Esophagus squamous epithelium (tissue), 5 donors: ENCODE data around the gene EPPIN. TPM values are rescaled to one million over a fixed set of nuclear protein-coding genes. Genes with fewer than 3 reads are reported as not detected.
"Not testable (repeated sequence)": the region's sequence is repeated elsewhere in the genome, so short reads cannot be mapped to it uniquely, and the experiment has no call there.

ENCODE experiments used
- DNase-seq: peaks from one replicate; lab custom pipeline; 2025; lab: John Stamatoyannopoulos, UW
- H3K27ac ChIP-seq, 4 donors: fragments of 200-600 bp; sonication (generic); one replicate each; pipeline ENCODE4 v1.5.1; 2016 to 2019; ENCODE audit warnings: mild to moderate bottlenecking in 1 of 4
- H3K27me3 ChIP-seq, 4 donors: fragments of 200-600 bp; sonication (generic); 1 replicate in 3 of 4; 2 replicates in 1 of 4; pipeline versions ENCODE4 v1.5.1 to v1.6.0; 2017 to 2021; ENCODE audit warnings: antibody characterized with exemption in 1 of 4
- H3K36me3 ChIP-seq, 3 donors: fragments of 200-600 bp; sonication (generic); one replicate each; pipeline ENCODE4 v1.5.1; 2016 to 2019
- H3K4me1 ChIP-seq, 3 donors: fragments of 200-600 bp; sonication (generic); one replicate each; pipeline ENCODE4 v1.5.1; 2017 to 2019
- H3K4me3 ChIP-seq, 4 donors: fragments of 200-600 bp; sonication (generic); 1 replicate in 3 of 4; 2 replicates in 1 of 4; pipeline ENCODE4 v1.5.1; 2016 to 2019; ENCODE audit warnings: mild to moderate bottlenecking in 2 of 4, moderate library complexity in 1 of 4
- H3K9me3 ChIP-seq, 3 donors: fragments of 200-600 bp; sonication (generic); one replicate each; pipeline ENCODE4 v1.5.1; 2016 to 2019
- CTCF ChIP-seq, 6 experiments: fragments of 450-650 bp in 4 of 6; fragments of 200-600 bp in 2 of 6; sonication (generic) in 2 of 6; IDR thresholded peaks; one replicate each; pipeline ENCODE4 v1.5.1; 2016 to 2019; ENCODE audit warnings: antibody characterized with exemption in 6 of 6, mild to moderate bottlenecking in 4 of 6, moderate library complexity in 4 of 6
- POLR2A ChIP-seq, 4 donors: fragments of 450-650 bp; IDR thresholded peaks; one replicate each; pipeline ENCODE4 v1.6.1; 2017; ENCODE audit warnings: antibody characterized with exemption in 4 of 4, mild to moderate bottlenecking in 4 of 4, moderate library complexity in 3 of 4
- WGBS, 2 donors: methylation state at CpG; one replicate each; pipeline ENCODE4 v1.1.5; 2018; 5-methylcytosine and 5-hydroxymethylcytosine counted together
- intact Hi-C: fragments of 100-400 bp; cut with DNase I; formaldehyde crosslinking; loops from one replicate; pipeline ENCODE4 v1.15.0; 2022
- total RNA-seq, 4 donors: library from RNA; depleted of rRNA; stranded (reverse); fragments of >200 nt; gene quantifications; one replicate each; pipeline ENCODE4 v1.1.0, GENCODE V29; 2016
- donor health status: DM: yes; HTN: yes; CAD: no.

EPPIN gene
- total RNA-seq, 4 donors from 2014 or later = not detected

- Histone ChIP-seq H3K4me1 (no peaks in the 10 kb centered on the region), H3K27me3 (peaks cover 0 to 47% (median 2%) of the 10 kb centered on the region in 4 donors), H3K27ac (no peak overlapping the region), H3K9me3 (no peaks in the 10 kb centered on the region), H3K36me3 (no peaks in the 10 kb centered on the region), H3K4me3 (no peak overlapping the region)
- intact Hi-C loops = no loop called here
- TF ChIP-seq POLR2A (IDR thresholded peaks at IDR 0.05) = no peak
- TF ChIP-seq CTCF (IDR thresholded peaks at IDR 0.05) = no peak
- 60 to 80% methylated on average over 1 of the region's 1 CpG for WGBS, 2 donors
- DNase-seq = no peak
Observed at GRCh38 chr20:45578231-45578630, 31.0 kb upstream of the EPPIN start.

GRCh38 chr20:45576995-45577394 is 29.8 kb upstream of the EPPIN start:
- DNase-seq = no peak
- intact Hi-C loops = no loop called here
- Histone ChIP-seq H3K4me1 (no peaks in the 10 kb centered on the region), H3K4me3 (no peak overlapping the region), H3K36me3 (no peaks in the 10 kb centered on the region), H3K27ac (no peak overlapping the region), H3K9me3 (no peaks in the 10 kb centered on the region), H3K27me3 (peaks cover 0 to 51% (median 0%) of the 10 kb centered on the region in 4 donors)
- TF ChIP-seq POLR2A (IDR thresholded peaks at IDR 0.05) (no peak), CTCF (IDR thresholded peaks at IDR 0.05) (no peak)
- 24 to 25% methylated on average over 2 of the region's 2 CpGs for WGBS, 2 donors

- H3K4me1 ChIP-seq = no peaks in the 10 kb centered on the region
- H3K9me3 ChIP-seq = no peaks in the 10 kb centered on the region
- no peak overlapping the region for H3K27ac ChIP-seq
- intact Hi-C loops = no loop called here
- no peak overlapping the region for H3K4me3 ChIP-seq
- DNase-seq = no peak
- peaks cover 0 to 45% (median 0%) of the 10 kb centered on the region in 4 donors for H3K27me3 ChIP-seq
- H3K36me3 ChIP-seq = no peaks in the 10 kb centered on the region
- WGBS, 2 donors = 88% methylated on average over 3 of the region's 3 CpGs
- TF ChIP-seq CTCF (IDR thresholded peaks at IDR 0.05) (no peak), POLR2A (IDR thresholded peaks at IDR 0.05) (no peak)
Observed at GRCh38 chr20:45575931-45576330, 28.7 kb upstream of the EPPIN start.

GRCh38 chr20:45569650-45570049 is 22.4 kb upstream of the EPPIN start:
- intact Hi-C loops, H3K36me3 ChIP-seq, DNase-seq, H3K27ac ChIP-seq, H3K9me3 ChIP-seq, H3K4me1 ChIP-seq, H3K4me3 ChIP-seq: not testable (repeated sequence)
- H3K27me3 ChIP-seq = peaks cover 0 to 27% (median 0%) of the 10 kb centered on the region in 4 donors
- WGBS, 2 donors = 53 to 92% methylated on average over 1 of the region's 1 CpG

- DNase-seq = no peak
- 57 to 82% methylated on average over 2 of the region's 2 CpGs for WGBS, 2 donors
- H3K27me3 ChIP-seq = peaks cover 0 to 50% (median 0%) of the 10 kb centered on the region in 4 donors
- no peak overlapping the region for H3K4me3 ChIP-seq
- H3K27ac ChIP-seq = no peak overlapping the region
- no peaks in the 10 kb centered on the region for H3K4me1 ChIP-seq
- intact Hi-C loops = no loop called here
- no peaks in the 10 kb centered on the region for H3K9me3 ChIP-seq
- no peak for TF ChIP-seq CTCF (IDR thresholded peaks at IDR 0.05)
- no peak for TF ChIP-seq POLR2A (IDR thresholded peaks at IDR 0.05)
- no peaks in the 10 kb centered on the region for H3K36me3 ChIP-seq
Observed at GRCh38 chr20:45564760-45565276, 17.6 kb upstream of the EPPIN start.

- no peak for DNase-seq
- 50 to 67% methylated on average over 1 of the region's 1 CpG for WGBS, 2 donors
- Histone ChIP-seq H3K27me3 (peaks cover 0 to 77% (median 0%) of the 10 kb centered on the region in 4 donors), H3K36me3 (no peaks in the 10 kb centered on the region), H3K4me3 (no peak overlapping the region), H3K4me1 (no peaks in the 10 kb centered on the region), H3K27ac (no peak overlapping the region), H3K9me3 (peaks cover 0 to 4% (median 0%) of the 10 kb centered on the region in 3 donors)
- intact Hi-C loops = no loop called here
- TF ChIP-seq POLR2A (IDR thresholded peaks at IDR 0.05) (no peak), CTCF (IDR thresholded peaks at IDR 0.05) (no peak)
Observed at GRCh38 chr20:45555198-45555597, 8.0 kb upstream of the EPPIN start.
